IMR-90 (cell line): ENCODE measurements around the gene CCR6.

Experiments
- MAZ ChIP-seq: IDR thresholded peaks from 2 replicates; pipeline ENCODE4 v1.6.1; 2012; ENCODE audit warnings: low read depth, mild to moderate bottlenecking, low read length, improper control_type of control experiment, moderate library complexity, borderline replicate concordance
- POLR2A ChIP-seq: IDR thresholded peaks from 2 replicates; pipeline ENCODE4 v1.6.1; 2012; ENCODE audit warnings: mild to moderate bottlenecking, low read depth, low read length

DNA sequence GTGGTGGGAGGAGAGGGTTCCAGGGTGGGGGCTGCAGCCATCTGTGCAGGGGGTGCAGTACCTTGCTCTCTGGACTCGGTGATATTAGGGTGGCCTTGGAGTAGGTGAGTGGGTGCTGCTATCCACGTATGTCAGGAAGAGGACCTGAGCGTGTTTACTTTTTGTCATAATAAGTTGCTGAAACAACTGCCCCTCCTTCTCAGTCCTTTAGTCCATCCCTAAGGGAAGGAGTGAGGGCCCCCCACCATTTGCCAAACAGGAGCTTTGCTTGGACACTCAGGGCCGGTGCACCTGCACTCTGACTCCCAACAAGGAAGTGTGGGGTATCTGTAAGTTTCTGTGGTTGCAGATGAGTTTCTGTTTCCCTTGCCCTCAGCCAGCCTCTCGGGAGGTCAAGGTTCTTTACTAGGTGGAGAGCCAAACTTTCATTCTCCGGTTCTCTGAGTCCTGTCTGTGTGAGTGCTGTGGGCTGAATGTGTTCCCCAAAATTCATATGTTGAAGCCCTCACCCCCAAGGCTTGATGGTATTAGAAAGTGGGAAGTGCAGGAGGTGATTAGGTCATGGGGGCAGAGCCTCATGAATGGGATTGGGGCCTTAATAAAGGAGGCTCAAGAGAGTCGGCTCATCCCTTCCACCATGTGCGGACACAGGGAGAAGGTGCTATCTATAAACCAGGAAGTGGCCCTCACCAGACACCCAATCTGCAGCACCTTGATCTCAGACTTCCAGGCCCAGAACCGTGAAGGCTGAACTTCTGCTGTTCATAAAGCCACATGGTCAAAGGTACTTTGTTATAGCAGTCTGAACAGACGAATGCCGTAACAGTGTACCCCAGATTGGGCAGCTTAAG lies 19.6 kb upstream of the CCR6 start:
- TF ChIP-seq POLR2A (no peak), MAZ (no peak)
